Activated T-cell treated with anti-CD3 and anti-CD28 coated beads, Interleukin-2, amount 50 U/mL, for 4 hours (primary cell): ENCODE results near the gene PLOD3. TPM values are rescaled to one million over a fixed set of nuclear protein-coding genes. Genes with fewer than 3 reads are reported as not detected.

ENCODE experiments used
- ATAC-seq, 2 donors: fragments of 200-7000 bp; cut with Tn5 transposase; one replicate each; pipeline ENCODE4 v1.10.0; 2021
- DNase-seq: peaks from one replicate; pipeline ENCODE4 v3.0.0-alpha.2; 2020
- H3K27me3 Mint-ChIP-seq: one replicate; pipeline ENCODE4 v1.8.0; 2021; ENCODE audit warnings: low read depth, mixed read lengths
- H3K36me3 Mint-ChIP-seq: one replicate; pipeline ENCODE4 v1.8.0; 2022; ENCODE audit warnings: mixed read lengths; ENCODE audit not compliant: insufficient read depth
- H3K4me1 Mint-ChIP-seq: one replicate; pipeline ENCODE4 v1.8.0; 2021; ENCODE audit warnings: low read depth, mixed read lengths
- H3K4me3 Mint-ChIP-seq: one replicate; pipeline ENCODE4 v1.8.0; 2021; ENCODE audit warnings: mild to moderate bottlenecking, moderate library complexity, mixed read lengths
- H3K9me3 Mint-ChIP-seq: one replicate; pipeline ENCODE4 v1.8.0; 2021; ENCODE audit warnings: mixed read lengths
- total RNA-seq, 3 donors: library from RNA; stranded (reverse); gene quantifications; one replicate each; pipeline ENCODE4 v1.2.1, GENCODE V29; 2021

Gene PLOD3
- total RNA-seq, 3 donors from 2014 or later, result 30.1 to 38.9 (median 33.2) TPM

GRCh38 chr7:101232141-101232850 is 14.9 kb upstream of the PLOD3 start:
- Mint-ChIP-seq H3K27me3 (no peaks in the 10 kb centered on the region), H3K9me3 (no peaks in the 10 kb centered on the region), H3K4me3 (no peak overlapping the region), H3K36me3 (peaks cover 5% of the 10 kb centered on the region), H3K4me1 (peaks cover 2% of the 10 kb centered on the region)
- ATAC-seq, result no peak
- DNase-seq, result no peak

DNA sequence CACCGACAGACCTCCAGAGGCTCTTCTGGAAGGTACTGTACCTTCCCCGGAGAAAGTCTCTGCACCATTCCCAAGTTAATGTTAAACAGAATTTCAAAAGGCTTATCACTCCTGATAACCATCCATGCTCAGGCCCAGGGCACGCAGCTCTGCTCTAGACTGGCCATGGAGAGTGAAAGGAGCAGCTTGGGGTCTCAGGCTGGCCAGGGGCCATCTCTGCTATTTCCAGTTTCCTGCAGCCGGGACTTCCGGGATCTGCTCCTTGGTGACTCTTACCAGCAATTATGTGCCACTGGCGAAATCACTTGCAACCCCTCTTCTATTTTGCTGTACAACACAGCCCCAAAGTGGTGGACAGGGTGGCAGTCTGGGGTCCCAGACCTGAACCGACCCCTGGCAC is 14.3 kb upstream of the PLOD3 start:
- H3K27me3 Mint-ChIP-seq, result no peaks in the 10 kb centered on the region
- H3K9me3 Mint-ChIP-seq, result no peaks in the 10 kb centered on the region
- H3K4me1 Mint-ChIP-seq, result peaks cover 2% of the 10 kb centered on the region
- ATAC-seq (no peak), DNase-seq (no peak)
- H3K4me3 Mint-ChIP-seq, result no peak overlapping the region
- peaks cover 5% of the 10 kb centered on the region for H3K36me3 Mint-ChIP-seq

GRCh38 chr7:101226721-101227120 is 9.3 kb upstream of the PLOD3 start:
- no peak overlapping the region for H3K4me3 Mint-ChIP-seq
- no peaks in the 10 kb centered on the region for H3K27me3 Mint-ChIP-seq
- no peaks in the 10 kb centered on the region for H3K9me3 Mint-ChIP-seq
- no peak for DNase-seq
- peaks cover 16% of the 10 kb centered on the region for H3K36me3 Mint-ChIP-seq
- no peak for ATAC-seq
- H3K4me1 Mint-ChIP-seq, result peaks cover 7% of the 10 kb centered on the region

DNA sequence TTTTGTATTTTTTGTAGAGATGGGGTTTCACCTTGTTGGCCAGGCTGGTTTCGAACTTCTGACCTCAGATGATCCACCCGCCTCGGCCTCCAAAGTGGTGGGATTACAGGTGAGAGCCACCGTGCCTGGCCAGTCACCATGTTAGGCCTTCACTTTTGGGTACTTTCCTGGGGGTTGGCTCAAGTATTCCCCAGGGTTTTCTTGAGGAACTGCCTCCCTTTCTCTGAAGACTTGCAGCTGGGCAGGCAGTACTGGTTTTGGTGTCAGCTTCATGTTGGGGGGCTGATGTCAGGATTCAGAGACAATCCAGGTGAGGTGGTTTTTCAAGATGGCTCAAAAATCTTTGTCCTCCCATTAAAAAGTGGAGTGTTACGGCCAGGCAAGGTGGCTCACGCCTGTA is 8.3 kb upstream of the PLOD3 start:
- Mint-ChIP-seq H3K9me3 (no peaks in the 10 kb centered on the region), H3K4me3 (no peak overlapping the region), H3K4me1 (peaks cover 11% of the 10 kb centered on the region), H3K27me3 (no peaks in the 10 kb centered on the region), H3K36me3 (peaks cover 19% of the 10 kb centered on the region)
- DNase-seq, result no peak
- no peak for ATAC-seq

- no peaks in the 10 kb centered on the region for H3K27me3 Mint-ChIP-seq
- DNase-seq, result no peak
- no peaks in the 10 kb centered on the region for H3K9me3 Mint-ChIP-seq
- peaks cover 18% of the 10 kb centered on the region for H3K36me3 Mint-ChIP-seq
- H3K4me1 Mint-ChIP-seq, result peaks cover 27% of the 10 kb centered on the region
- ATAC-seq, result no peak
- H3K4me3 Mint-ChIP-seq, result no peak overlapping the region
Observed at GRCh38 chr7:101223528-101223927, 6.1 kb upstream of the PLOD3 start.

DNA sequence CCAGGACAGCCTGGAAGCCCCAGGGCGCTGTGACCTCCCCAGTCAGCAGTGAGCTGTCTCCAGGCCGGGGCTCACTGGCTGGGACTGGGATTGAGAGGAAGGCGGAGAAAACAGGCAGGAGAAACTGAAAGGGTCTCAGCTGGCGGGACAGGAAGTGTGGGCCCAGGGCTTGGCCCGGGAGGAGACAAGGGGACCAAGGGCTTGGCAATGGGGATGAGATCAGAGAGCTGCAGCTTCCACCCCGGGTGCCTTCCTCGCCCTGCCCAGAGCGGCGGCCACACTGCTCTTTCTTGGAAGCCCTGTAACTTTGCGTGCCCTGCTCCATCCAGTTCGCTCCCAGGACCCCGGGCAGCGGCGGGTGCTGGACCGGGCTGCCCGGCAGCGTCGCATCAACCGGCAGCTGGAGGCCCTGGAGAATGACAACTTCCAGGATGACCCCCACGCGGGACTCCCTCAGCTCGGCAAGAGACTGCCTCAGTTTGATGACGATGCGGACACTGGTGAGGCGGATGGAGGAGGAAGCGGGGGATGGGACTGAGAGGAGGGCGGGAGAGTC is 5.0 kb upstream of the PLOD3 start:
- Mint-ChIP-seq H3K4me1 (peaks cover 28% of the 10 kb centered on the region), H3K36me3 (peaks cover 18% of the 10 kb centered on the region), H3K27me3 (no peaks in the 10 kb centered on the region), H3K9me3 (no peaks in the 10 kb centered on the region), H3K4me3 (no peak overlapping the region)
- DNase-seq (no peak), ATAC-seq (no peak)

DNA sequence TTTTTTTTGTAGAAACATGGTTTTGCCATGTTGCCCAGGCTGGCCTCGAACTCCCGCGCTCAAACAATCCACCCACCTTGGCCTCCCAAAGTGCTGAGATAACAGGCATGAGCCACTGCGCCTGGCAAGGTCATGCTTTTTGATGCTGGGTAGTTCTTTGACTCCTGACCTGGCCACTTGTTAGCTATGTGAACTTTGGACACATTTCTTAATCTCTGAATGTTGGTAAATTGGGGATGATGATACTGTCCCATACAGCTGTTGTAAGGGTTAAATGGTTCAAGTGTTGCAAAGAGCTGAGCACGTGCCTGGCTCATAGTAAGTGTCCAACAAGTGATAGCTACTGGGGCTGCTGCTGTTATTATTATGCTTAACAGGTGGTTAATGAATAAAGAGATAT is 2.9 kb upstream of the PLOD3 start:
- no peaks in the 10 kb centered on the region for H3K27me3 Mint-ChIP-seq
- no peaks in the 10 kb centered on the region for H3K9me3 Mint-ChIP-seq
- peaks cover 38% of the 10 kb centered on the region for H3K4me1 Mint-ChIP-seq
- ATAC-seq, result no peak
- DNase-seq, result no peak
- H3K36me3 Mint-ChIP-seq, result peaks cover 18% of the 10 kb centered on the region
- H3K4me3 Mint-ChIP-seq, result peak overlapping the region; percentile 37

GRCh38 chr7:101218236-101219125 is 1.1 kb upstream of the PLOD3 start:
- Mint-ChIP-seq H3K4me1 (peaks cover 38% of the 10 kb centered on the region), H3K4me3 (peak overlapping the region; percentile 97), H3K36me3 (peaks cover 14% of the 10 kb centered on the region), H3K27me3 (no peaks in the 10 kb centered on the region), H3K9me3 (no peaks in the 10 kb centered on the region)
- no peak for DNase-seq
- ATAC-seq, result no peak

GRCh38 chr7:101216860-101217387 is 457 bp downstream of the PLOD3 start:
- peaks cover 35% of the 10 kb centered on the region for H3K4me1 Mint-ChIP-seq
- ATAC-seq, result peak in 1 of 2 donors; percentile 15
- DNase-seq, result no peak
- H3K36me3 Mint-ChIP-seq, result peaks cover 11% of the 10 kb centered on the region
- H3K9me3 Mint-ChIP-seq, result no peaks in the 10 kb centered on the region
- no peaks in the 10 kb centered on the region for H3K27me3 Mint-ChIP-seq
- peak overlapping the region; percentile 97 for H3K4me3 Mint-ChIP-seq

DNA sequence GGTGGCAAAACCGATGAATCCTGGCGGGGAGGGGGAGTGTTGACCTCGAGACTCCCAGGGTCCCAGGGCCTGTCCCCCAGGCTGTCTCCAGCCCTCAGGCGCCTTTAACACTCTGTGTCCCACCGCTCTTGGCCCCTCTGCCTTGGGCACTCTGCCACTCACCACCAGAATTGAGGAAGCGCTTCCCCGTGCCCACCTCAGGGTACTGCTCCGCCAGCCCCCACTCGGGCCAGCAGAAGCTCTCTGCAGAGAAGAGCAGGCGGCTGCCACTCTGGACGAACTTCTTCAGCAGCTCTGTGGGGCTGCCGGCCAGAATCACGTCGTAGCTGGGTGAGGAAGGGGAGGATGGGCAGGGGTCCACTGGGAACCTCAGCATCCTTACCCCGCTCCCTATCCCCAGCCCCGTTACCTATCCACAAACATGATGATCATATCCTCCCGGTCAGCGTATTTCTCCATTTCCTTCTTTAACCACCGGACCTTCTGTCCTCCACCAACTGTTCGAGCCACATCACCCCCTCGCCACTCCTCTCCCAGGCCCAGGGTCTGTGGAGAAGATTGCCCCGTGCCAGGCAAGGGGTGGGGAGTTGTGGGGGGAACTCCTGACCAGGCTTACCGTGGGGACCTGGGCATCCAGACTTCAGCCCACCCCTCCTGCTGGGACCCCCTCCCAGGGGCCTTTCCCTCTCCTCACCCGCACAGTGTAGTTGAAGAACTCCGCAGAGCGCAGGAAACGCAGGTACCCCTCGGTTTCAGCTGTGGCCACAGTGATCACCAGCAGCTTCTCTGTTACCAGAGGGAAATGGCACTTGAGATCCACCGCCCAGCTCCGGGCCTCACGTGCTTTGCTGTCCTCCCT is 1.2 kb downstream of the PLOD3 start:
- ATAC-seq, result no peak
- H3K27me3 Mint-ChIP-seq, result no peaks in the 10 kb centered on the region
- peak overlapping the region; percentile 97 for H3K4me3 Mint-ChIP-seq
- H3K36me3 Mint-ChIP-seq, result peaks cover 7% of the 10 kb centered on the region
- H3K4me1 Mint-ChIP-seq, result peaks cover 30% of the 10 kb centered on the region
- no peaks in the 10 kb centered on the region for H3K9me3 Mint-ChIP-seq
- no peak for DNase-seq

DNA sequence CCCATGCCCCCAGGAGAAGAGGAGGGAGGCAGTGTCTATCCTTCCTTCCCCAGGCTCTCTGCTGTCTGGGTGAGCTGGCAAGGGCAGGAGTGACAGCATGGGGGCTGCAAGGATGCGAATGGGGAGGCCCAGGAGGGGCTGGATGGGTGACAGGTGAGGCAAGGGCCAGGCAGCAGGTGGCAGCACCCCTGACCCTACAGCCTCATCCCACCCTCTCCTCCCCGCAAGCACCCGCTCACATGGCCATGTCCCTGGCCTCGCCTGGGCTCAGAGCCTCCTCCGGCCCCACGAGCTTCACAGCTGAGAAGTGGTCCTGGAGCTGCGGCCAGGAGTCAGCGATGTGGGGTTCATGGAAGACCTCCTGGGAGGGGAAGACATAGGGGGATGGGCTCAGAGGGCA is 5.4 kb downstream of the PLOD3 start:
- H3K36me3 Mint-ChIP-seq, result peaks cover 15% of the 10 kb centered on the region
- DNase-seq (no peak), ATAC-seq (no peak)
- H3K4me1 Mint-ChIP-seq, result peaks cover 10% of the 10 kb centered on the region
- no peaks in the 10 kb centered on the region for H3K27me3 Mint-ChIP-seq
- no peaks in the 10 kb centered on the region for H3K9me3 Mint-ChIP-seq
- no peak overlapping the region for H3K4me3 Mint-ChIP-seq

DNA sequence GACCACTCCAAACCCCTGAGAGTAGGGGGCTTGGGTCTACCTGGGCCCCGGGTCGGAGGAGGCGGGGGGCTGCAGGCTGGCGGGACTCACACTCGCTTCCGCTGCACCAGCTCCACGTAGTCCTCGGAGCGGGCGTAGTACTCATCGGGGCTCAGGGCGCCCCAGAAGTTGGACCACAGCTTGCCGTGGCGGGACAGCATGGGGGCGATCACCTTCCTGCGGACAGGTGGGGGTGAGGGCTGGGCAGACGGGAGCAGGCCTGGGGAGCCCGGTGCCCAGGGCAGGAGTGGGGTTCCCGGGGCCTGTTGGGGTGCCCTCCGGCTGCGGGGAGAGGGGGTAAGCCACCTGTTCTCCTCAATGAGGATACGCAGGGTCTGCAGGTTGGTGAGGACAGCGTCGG is 5.9 kb downstream of the PLOD3 start:
- Mint-ChIP-seq H3K36me3 (peaks cover 15% of the 10 kb centered on the region), H3K4me3 (no peak overlapping the region), H3K27me3 (no peaks in the 10 kb centered on the region), H3K4me1 (peaks cover 6% of the 10 kb centered on the region), H3K9me3 (no peaks in the 10 kb centered on the region)
- DNase-seq, result no peak
- no peak for ATAC-seq

GRCh38 chr7:101210143-101210542 is 7.2 kb downstream of the PLOD3 start:
- no peaks in the 10 kb centered on the region for H3K4me1 Mint-ChIP-seq
- H3K36me3 Mint-ChIP-seq, result peaks cover 14% of the 10 kb centered on the region
- no peaks in the 10 kb centered on the region for H3K9me3 Mint-ChIP-seq
- no peak for ATAC-seq
- no peaks in the 10 kb centered on the region for H3K27me3 Mint-ChIP-seq
- H3K4me3 Mint-ChIP-seq, result no peak overlapping the region
- DNase-seq, result no peak

DNA sequence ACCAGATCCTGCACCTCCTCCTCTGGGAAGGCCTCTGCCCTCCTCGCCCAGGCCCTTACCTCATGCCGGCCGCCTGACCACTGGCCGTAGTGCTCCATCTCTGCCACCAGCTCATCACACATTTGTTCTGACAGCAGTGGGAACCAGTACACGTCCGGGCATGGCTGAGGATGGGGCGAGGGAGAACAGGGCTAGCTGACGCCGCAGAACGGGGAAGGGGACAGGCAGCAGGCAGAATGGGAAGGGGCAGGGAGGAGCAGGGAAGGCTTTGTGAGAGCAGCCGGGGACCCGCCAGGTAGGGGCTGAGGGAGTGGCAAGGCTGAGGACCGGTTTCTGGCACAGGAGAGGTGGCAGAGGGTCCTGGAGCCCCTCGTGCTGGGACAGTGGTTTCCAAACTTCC is 8.6 kb downstream of the PLOD3 start:
- Mint-ChIP-seq H3K9me3 (no peaks in the 10 kb centered on the region), H3K27me3 (peaks cover under 1% of the 10 kb centered on the region), H3K4me3 (no peak overlapping the region), H3K4me1 (peaks cover 3% of the 10 kb centered on the region), H3K36me3 (peaks cover 10% of the 10 kb centered on the region)
- no peak for ATAC-seq
- no peak for DNase-seq
